ENCODE data around the gene SLC35B3. TPM values are rescaled to one million over a fixed set of nuclear protein-coding genes. Genes with fewer than 3 reads are reported as not detected.

Gene SLC35B3
- total and polyA plus RNA-seq, 2 of the 8 experiments (the other 6 are each of a cell fraction or from before 2014, with no cell fraction given): 5.5 to 9.8 TPM

- TF ChIP-seq CHD7 (IDR thresholded peaks at IDR 0.05; ENCODE audit: insufficient replicate concordance, low read length) (no peak), SP4 (IDR thresholded peaks at IDR 0.05; ENCODE audit: low read length) (no peak), SRF (IDR thresholded peaks at IDR 0.05; ENCODE audit: low read depth, low read length) (no peak), MAX (IDR thresholded peaks at IDR 0.05) (no peak), SIRT6 (IDR thresholded peaks at IDR 0.05; ENCODE audit: low read length) (no peak), SIN3A (conservative IDR thresholded peaks at IDR 0.05 in 1 of 2, IDR thresholded peaks at IDR 0.05 in 1 of 2; ENCODE audit: low read depth in 1 of 2, low read length in 2 of 2) (no peak), GABPA (IDR thresholded peaks at IDR 0.05; ENCODE audit: borderline replicate concordance, insufficient read depth, low read length) (no peak), ZNF274 (IDR thresholded peaks at IDR 0.05; ENCODE audit: borderline replicate concordance, extremely low read depth, low read length) (no peak), TEAD4 (IDR thresholded peaks at IDR 0.05; ENCODE audit: low read depth, low read length) (no peak), EP300 (IDR thresholded peaks at IDR 0.05; ENCODE audit: borderline replicate concordance in 1 of 2, low read depth in 2 of 2, low read length in 2 of 2) (no peak), RBBP5 (IDR thresholded peaks at IDR 0.05; ENCODE audit: borderline replicate concordance, low read depth, low read length) (no peak), BCL11A (IDR thresholded peaks at IDR 0.05; ENCODE audit: low read depth in 2 of 2, low read length in 2 of 2) (no peak)
Measured at GRCh38 chr6:8446391-8446790, 11.0 kb upstream of the SLC35B3 start (continued).

All from H1 (cell line).